GM23338 (cell line): ENCODE results near the gene COBL.

ENCODE experiments used
- CREB1 ChIP-seq: fragments of 250-450 bp; sonication (Bioruptor Pico); IDR thresholded peaks from 2 replicates; pipeline ENCODE4 v1.5.0; 2020; ENCODE audit warnings: low read depth, mild to moderate bottlenecking, moderate library complexity
- ETS1 ChIP-seq: IDR thresholded peaks from 2 replicates; pipeline ENCODE4 v1.6.1; 2016; ENCODE audit warnings: antibody characterized with exemption
- EZH2 ChIP-seq: fragments of 200-600 bp; sonication (generic); IDR thresholded peaks from one replicate; pipeline ENCODE4 v1.8.0; 2017; ENCODE audit warnings: antibody characterized with exemption, mild to moderate bottlenecking, low read depth; ENCODE audit not compliant: unreplicated experiment
- EZH2phosphoT487 ChIP-seq: fragments of 200-600 bp; sonication (generic); IDR thresholded peaks from one replicate; pipeline ENCODE4 v1.8.1; 2018; ENCODE audit warnings: antibody characterized with exemption; ENCODE audit not compliant: unreplicated experiment
- JUNB ChIP-seq: IDR thresholded peaks from one replicate; pipeline ENCODE4 v1.6.1; 2016; ENCODE audit warnings: antibody characterized with exemption; ENCODE audit not compliant: unreplicated experiment
- NANOG ChIP-seq: IDR thresholded peaks from 2 replicates; pipeline ENCODE4 v1.6.1; 2016; ENCODE audit warnings: antibody characterized with exemption, borderline replicate concordance
- POLR2AphosphoS5 ChIP-seq: IDR thresholded peaks from 2 replicates; pipeline ENCODE4 v1.6.1; 2016; ENCODE audit warnings: antibody characterized with exemption, low read depth
- STAT1 ChIP-seq: IDR thresholded peaks from one replicate; pipeline ENCODE4 v1.6.1; 2016; ENCODE audit warnings: antibody characterized with exemption; ENCODE audit not compliant: unreplicated experiment
- ZNF114 ChIP-seq: fragments of 250-450 bp; sonication (Bioruptor Pico); IDR thresholded peaks from 2 replicates; pipeline ENCODE4 v1.5.0; 2020; ENCODE audit warnings: mild to moderate bottlenecking, moderate library complexity
- ZNF331 ChIP-seq: fragments of 250-450 bp; sonication (Bioruptor Pico); IDR thresholded peaks from 2 replicates; pipeline ENCODE4 v1.5.0; 2020; ENCODE audit warnings: low read depth, mild to moderate bottlenecking, moderate library complexity
- TF ChIP-seq, protein P1 (sequence below), 2 experiments: fragments of 200-600 bp in 1 of 2; sonication (generic) in 1 of 2; conservative IDR thresholded peaks; 2 replicates each; pipeline versions ENCODE4 v1.5.1 to v1.6.1; 2016 to 2017; ENCODE audit warnings: antibody characterized with exemption in 2 of 2, low read depth in 2 of 2, mild to moderate bottlenecking in 2 of 2, moderate library complexity in 1 of 2
- TF ChIP-seq, protein P2 (sequence below): IDR thresholded peaks from one replicate; pipeline ENCODE4 v1.6.1; 2018; ENCODE audit warnings: antibody characterized with exemption; ENCODE audit not compliant: unreplicated experiment
- TF ChIP-seq, protein P3 (sequence below): fragments of 250-450 bp; sonication (Bioruptor Pico); IDR thresholded peaks from 2 replicates; pipeline ENCODE4 v1.5.0; 2020; ENCODE audit warnings: mild to moderate bottlenecking, moderate library complexity

- TF ChIP-seq POLR2AphosphoS5 (no peak), EZH2 (no peak), NANOG (no peak), EZH2phosphoT487 (no peak), ZNF114 (CRISPR knock-in tag) (no peak), ETS1 (no peak), ZNF331 (CRISPR knock-in tag) (no peak), CREB1 (CRISPR knock-in tag) (no peak), JUNB (no peak), STAT1 (no peak)
- TF ChIP-seq, protein P1, sequence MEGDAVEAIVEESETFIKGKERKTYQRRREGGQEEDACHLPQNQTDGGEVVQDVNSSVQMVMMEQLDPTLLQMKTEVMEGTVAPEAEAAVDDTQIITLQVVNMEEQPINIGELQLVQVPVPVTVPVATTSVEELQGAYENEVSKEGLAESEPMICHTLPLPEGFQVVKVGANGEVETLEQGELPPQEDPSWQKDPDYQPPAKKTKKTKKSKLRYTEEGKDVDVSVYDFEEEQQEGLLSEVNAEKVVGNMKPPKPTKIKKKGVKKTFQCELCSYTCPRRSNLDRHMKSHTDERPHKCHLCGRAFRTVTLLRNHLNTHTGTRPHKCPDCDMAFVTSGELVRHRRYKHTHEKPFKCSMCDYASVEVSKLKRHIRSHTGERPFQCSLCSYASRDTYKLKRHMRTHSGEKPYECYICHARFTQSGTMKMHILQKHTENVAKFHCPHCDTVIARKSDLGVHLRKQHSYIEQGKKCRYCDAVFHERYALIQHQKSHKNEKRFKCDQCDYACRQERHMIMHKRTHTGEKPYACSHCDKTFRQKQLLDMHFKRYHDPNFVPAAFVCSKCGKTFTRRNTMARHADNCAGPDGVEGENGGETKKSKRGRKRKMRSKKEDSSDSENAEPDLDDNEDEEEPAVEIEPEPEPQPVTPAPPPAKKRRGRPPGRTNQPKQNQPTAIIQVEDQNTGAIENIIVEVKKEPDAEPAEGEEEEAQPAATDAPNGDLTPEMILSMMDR (conservative IDR thresholded peaks at IDR 0.05; ENCODE audit: low read depth in 2 of 2), result no peak
- TF ChIP-seq, protein P2, sequence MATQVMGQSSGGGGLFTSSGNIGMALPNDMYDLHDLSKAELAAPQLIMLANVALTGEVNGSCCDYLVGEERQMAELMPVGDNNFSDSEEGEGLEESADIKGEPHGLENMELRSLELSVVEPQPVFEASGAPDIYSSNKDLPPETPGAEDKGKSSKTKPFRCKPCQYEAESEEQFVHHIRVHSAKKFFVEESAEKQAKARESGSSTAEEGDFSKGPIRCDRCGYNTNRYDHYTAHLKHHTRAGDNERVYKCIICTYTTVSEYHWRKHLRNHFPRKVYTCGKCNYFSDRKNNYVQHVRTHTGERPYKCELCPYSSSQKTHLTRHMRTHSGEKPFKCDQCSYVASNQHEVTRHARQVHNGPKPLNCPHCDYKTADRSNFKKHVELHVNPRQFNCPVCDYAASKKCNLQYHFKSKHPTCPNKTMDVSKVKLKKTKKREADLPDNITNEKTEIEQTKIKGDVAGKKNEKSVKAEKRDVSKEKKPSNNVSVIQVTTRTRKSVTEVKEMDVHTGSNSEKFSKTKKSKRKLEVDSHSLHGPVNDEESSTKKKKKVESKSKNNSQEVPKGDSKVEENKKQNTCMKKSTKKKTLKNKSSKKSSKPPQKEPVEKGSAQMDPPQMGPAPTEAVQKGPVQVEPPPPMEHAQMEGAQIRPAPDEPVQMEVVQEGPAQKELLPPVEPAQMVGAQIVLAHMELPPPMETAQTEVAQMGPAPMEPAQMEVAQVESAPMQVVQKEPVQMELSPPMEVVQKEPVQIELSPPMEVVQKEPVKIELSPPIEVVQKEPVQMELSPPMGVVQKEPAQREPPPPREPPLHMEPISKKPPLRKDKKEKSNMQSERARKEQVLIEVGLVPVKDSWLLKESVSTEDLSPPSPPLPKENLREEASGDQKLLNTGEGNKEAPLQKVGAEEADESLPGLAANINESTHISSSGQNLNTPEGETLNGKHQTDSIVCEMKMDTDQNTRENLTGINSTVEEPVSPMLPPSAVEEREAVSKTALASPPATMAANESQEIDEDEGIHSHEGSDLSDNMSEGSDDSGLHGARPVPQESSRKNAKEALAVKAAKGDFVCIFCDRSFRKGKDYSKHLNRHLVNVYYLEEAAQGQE, result no peak
- TF ChIP-seq, protein P3, sequence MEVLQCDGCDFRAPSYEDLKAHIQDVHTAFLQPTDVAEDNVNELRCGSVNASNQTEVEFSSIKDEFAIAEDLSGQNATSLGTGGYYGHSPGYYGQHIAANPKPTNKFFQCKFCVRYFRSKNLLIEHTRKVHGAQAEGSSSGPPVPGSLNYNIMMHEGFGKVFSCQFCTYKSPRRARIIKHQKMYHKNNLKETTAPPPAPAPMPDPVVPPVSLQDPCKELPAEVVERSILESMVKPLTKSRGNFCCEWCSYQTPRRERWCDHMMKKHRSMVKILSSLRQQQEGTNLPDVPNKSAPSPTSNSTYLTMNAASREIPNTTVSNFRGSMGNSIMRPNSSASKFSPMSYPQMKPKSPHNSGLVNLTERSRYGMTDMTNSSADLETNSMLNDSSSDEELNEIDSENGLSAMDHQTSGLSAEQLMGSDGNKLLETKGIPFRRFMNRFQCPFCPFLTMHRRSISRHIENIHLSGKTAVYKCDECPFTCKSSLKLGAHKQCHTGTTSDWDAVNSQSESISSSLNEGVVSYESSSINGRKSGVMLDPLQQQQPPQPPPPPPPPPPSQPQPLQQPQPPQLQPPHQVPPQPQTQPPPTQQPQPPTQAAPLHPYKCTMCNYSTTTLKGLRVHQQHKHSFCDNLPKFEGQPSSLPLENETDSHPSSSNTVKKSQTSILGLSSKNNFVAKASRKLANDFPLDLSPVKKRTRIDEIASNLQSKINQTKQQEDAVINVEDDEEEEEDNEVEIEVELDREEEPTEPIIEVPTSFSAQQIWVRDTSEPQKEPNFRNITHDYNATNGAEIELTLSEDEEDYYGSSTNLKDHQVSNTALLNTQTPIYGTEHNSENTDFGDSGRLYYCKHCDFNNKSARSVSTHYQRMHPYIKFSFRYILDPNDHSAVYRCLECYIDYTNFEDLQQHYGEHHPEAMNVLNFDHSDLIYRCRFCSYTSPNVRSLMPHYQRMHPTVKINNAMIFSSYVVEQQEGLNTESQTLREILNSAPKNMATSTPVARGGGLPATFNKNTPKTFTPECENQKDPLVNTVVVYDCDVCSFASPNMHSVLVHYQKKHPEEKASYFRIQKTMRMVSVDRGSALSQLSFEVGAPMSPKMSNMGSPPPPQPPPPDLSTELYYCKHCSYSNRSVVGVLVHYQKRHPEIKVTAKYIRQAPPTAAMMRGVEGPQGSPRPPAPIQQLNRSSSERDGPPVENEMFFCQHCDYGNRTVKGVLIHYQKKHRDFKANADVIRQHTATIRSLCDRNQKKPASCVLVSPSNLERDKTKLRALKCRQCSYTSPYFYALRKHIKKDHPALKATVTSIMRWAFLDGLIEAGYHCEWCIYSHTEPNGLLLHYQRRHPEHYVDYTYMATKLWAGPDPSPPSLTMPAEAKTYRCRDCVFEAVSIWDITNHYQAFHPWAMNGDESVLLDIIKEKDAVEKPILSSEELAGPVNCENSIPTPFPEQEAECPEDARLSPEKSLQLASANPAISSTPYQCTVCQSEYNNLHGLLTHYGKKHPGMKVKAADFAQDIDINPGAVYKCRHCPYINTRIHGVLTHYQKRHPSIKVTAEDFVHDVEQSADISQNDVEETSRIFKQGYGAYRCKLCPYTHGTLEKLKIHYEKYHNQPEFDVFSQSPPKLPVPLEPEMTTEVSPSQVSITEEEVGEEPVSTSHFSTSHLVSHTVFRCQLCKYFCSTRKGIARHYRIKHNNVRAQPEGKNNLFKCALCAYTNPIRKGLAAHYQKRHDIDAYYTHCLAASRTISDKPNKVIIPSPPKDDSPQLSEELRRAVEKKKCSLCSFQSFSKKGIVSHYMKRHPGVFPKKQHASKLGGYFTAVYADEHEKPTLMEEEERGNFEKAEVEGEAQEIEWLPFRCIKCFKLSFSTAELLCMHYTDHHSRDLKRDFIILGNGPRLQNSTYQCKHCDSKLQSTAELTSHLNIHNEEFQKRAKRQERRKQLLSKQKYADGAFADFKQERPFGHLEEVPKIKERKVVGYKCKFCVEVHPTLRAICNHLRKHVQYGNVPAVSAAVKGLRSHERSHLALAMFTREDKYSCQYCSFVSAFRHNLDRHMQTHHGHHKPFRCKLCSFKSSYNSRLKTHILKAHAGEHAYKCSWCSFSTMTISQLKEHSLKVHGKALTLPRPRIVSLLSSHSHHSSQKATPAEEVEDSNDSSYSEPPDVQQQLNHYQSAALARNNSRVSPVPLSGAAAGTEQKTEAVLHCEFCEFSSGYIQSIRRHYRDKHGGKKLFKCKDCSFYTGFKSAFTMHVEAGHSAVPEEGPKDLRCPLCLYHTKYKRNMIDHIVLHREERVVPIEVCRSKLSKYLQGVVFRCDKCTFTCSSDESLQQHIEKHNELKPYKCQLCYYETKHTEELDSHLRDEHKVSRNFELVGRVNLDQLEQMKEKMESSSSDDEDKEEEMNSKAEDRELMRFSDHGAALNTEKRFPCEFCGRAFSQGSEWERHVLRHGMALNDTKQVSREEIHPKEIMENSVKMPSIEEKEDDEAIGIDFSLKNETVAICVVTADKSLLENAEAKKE, result no peak
These were observed 321.8 kb downstream of the COBL start for GRCh38 chr7:50994753-50995319.
